CD4-positive, alpha-beta T cell treated with Interleukin-6 at 100 ng/mL for 8 hours (primary cell): ENCODE data around the gene NEU3.

Experiments used
- DNase-seq: peaks from one replicate; pipeline ENCODE4 v3.0.0-alpha.2; 2020; ENCODE audit warnings: mixed read lengths, low spot score

The NEU3 gene

DNA sequence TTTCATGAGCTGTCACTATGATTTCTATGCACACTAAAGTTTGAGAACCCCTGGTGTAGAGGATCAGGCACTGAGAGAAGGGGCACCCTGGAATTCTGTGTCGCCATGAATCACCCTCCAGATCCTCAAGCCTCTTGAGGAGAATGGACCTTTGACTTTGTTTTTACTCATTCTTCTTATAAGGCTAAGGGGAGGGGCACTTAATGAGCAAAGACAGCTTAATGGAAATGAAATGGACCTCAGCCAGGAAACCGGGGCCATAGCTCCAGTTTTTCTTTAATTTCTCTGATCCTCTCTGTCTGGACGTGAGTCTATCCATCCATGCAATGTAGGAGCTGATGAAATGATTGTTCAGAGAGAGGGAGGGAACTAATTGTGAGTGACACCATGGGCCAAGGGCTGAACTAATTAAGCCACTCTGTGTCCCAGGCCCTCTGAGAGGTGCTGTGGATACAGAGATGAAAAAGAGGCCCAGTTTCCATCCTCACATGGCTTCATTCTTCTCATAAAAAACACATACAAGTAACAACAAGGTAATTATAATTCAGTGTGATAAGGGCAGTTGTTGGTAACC, 75.1 kb downstream of the NEU3 start:
- DNase-seq: no peak

DNA sequence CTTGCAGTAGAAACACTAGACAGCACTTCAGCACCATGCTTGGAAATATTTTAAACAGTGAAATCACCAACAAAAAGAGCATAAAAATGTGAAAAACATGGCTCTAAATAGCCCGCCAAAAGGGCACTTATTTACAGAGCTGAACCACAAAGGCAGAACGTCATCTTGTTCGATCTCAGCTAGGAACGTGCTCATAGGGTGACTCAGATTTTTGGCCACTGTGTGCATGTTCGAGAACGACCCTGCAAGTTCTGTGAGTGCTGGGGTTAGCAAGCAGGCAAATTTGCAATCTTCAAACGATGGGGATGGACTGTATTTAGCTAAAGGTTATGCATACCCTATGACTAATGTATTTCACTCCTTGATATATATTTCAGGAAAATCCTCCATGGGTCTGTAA, 77.3 kb downstream of the NEU3 start:
- no peak for DNase-seq
